ENCODE results near the gene PREX1.
A peak's percentile ranks its signal among the peaks of the same experiment; 100 is the strongest.

The PREX1 gene

DNA sequence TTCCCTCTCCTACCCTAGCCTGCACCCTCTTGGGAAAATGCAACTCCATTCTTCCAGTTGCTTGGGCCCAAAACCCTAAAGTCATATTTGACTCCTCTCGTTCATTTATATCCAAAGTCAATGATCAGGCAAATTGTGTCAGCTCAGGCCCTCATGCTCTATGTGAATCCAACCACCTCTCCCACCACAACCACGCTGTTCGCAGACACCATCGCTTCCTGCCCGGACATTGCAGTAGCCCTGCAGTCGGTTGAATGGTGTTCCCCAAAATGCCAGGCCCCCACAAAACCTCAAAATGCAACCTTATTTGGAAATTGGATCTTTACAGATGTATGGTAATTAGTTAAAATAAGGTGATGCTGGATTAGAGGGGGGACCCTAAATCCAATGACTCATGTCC is 98.3 kb downstream of the PREX1 start:
- no peak for DNase-seq

DNA sequence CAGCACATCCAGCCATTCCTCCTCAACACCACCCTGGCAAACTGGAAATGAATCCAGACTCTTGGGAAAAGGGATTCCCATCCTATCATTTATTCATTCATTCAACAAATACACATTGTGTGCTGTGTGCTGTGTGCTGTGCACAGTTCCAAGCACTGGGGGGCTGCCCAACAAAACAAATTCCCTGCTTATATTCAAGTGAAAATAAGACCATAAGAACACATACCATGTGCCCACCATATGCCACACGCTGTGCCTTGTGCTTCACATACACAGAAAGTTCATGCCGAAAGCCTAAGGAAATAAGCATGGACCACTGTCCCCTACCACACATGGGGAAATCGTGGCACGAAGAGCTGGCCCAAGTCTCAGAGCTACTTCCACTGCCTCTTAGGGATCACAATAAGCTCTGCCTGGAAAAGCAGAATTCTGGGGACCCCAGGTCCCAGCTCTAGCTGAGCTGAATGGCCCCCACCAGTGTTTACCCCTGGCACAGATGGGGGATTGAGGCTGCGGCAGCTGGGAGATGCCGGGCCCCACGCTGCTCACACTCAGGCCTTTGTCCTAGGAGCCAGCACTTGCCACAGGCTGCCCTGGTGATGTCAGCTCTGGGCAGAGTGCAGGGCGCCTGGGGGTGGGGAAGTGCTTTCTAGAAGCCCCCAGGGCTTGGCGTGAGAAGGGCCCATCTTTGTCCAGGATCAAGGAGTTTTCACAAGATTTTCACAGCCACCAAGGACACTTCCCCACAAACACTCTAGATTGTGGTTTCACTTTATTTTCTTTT is 99.6 kb downstream of the PREX1 start:
- DNase-seq = no peak

DNA sequence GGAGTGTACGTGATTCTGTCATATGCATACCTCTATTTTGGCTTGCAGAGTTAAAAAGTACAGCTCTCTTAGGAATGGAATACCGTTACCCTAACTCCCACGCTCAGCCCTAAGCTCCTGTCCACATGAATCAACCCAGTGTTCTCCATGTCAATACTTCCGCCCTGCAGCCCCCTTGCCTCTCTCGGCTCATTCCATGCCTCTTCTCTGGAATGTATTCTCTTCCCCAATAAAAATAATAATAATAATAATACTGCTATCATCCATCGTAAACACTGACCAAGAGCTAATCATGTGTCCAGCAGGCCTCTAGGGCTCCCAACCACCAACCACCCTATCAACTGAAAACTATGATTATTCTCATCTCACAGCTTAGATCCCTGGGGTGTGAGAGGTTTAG is 100.6 kb downstream of the PREX1 start:
- DNase-seq = no peak

DNA sequence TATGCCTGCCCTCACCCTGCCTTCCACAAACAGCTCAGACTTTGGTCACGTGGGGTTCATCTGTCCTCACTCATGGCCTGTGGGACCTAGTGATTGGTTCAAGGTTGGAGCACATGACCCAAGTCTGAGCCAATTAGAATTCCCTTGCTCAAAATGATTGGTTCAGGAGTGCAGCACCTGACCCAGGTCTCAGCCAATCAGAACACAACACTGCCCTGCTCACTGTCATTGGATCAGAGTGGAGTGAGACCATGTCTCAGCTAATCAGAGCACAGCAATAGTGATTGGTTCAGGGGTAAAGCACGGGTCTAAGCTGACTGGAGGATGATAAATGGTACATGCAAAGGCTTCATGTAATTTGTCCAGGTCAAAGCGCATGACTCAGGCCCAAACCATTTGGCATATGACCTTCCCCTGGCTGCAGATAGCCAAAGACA is 102.2 kb downstream of the PREX1 start:
- no peak for DNase-seq

DNA sequence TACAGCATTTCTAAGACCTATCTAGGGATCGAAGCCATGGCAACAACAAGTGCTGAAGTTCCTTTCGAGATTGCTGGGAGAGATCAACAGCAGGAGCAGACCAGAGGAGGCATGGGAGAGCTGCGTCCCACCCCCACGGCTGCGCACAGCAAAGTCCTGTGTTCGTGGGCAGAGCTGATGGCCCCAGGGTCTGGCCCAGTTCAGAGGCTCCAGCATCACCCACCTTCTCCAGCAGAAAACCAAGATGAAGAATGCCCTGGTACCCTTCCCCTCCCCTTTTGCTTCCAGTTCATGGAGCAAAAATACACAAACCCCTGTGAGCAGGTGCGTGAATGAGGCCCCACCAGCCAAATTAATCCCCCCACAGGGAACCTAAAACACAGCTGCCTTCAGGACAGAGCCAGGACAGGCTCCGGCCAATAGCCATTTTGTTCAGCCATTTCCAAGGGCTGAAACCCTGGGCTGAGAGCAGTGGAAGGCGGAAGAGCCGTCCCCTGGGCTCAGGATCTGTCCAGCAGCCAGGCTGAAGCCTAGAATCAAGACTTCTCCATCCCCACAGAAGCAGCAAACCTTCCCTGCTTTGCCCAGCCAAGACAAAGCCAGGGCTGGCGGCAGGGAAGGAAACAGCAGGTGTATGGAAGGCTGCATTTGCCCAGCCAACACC is 102.8 kb downstream of the PREX1 start:
- no peak for DNase-seq

DNA sequence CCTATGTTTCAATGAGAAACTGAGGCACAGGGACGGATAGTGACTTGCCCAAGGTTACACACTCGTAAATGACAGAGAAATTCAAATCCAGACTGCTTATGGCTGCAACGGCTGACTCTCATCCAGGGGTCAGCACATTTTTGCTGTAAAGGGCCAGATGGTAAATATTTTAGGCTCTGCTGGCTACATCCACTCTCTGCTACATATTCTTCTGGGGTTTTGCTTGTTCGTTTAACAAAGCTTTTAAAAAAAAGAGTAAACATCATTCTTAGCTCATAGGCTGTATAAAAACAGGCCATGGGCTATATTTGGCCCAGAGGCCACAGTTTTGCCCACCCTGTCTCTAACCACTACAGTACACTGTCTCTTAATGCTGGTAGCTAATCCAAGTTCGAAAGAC is 103.4 kb downstream of the PREX1 start:
- no peak for DNase-seq

DNA sequence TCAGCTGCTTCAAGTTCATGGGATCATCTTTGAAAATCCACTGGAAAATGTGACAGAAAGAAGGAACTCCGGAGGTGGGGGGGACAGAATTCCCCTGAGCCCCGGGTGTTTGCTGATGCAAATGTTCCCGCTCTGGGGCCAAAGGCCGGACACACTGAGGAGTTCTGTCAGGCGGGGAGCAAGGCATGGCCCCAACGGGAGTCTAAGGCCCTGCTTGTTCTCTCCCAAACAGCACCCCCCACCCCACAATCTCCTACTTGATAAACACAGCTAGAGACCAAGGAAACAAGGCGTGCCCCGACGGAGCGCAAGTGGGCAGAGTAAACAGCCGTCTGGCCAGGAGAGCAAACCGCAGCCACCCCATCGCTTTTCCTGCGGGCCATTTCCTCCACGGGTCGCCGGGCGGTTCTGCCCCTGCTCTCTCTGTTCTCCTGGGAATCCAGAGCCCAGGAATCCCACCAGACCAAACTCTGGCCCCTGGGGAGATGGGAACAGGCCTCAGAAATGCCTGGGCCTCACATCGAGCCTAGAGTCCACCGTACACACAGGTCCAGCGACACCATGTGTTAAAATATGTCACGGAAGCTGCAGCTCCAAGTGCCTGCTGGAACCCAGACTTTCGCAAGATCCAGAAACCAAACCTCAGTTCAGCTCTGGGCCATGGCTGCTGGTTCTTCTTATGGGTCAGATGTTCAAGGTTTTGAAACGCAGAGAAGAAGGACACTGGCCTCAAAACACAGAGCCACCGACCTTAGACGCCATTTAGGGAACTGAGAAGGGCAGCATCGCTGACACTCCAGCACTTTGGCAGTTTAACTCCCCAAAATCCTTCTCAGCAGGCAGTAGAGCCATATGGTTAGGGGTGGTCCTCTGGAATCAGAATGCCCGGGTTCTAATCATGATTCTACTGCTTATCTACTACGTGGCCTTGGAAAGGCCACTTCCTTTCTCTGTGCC is 104.2 kb downstream of the PREX1 start:
- DNase-seq = peak; percentile 46

DNA sequence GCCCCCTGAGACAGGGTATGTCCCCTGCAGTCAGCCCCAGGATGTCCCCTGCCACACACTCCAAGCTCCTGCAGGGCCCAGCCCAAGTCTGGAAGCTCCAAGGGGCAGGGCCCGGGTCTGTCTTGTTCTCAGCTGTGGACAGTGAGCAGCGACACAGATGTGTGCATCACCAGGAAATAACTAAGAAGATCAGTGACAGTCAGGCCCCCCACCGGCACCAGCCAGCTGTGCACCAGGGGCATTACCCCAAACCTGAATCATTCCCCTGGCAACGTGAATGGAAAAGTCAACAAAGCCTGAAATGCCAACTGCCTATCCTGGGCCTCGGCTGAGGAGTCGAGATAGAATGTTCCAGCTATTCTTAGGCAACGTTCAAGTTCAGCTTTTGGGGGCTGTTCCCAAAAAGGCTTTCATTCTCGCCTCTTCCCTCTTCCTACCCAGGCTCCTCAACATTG is 105.0 kb downstream of the PREX1 start:
- DNase-seq = peak; percentile 45

DNA sequence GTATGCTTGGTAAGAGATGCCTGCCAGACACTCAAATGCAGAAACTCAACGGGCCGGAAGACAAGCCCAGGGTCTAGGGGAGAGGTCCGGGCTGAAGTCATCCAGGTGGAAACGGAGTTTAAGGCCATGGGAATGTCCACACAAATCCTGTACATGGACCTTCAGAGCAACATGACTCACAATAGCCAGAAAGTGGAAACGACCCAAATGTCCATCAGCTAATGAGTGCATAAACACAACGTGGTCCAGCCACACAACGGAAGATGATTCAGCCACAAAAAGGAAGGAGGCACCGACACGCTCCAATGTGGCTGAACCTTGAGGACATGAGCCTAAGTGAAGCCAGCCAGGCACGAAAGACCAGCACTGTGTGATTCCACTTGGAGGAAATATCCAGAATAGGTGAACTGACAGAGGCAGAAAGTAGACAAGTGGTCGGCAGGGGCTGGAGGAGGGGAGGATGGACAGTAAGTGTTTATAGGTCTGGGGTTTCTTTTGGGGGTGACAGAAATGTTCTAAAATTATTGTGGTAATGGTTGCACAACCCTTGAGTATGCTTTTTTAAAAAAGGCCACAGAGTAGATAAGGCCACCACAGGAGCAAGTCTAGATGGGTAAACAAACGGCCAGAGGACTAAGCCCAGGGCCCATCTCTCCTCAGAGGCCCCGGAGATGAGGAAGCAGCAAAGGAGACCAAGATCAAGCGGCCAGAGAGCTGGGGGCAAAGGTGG is 105.6 kb downstream of the PREX1 start:
- DNase-seq = no peak

DNA sequence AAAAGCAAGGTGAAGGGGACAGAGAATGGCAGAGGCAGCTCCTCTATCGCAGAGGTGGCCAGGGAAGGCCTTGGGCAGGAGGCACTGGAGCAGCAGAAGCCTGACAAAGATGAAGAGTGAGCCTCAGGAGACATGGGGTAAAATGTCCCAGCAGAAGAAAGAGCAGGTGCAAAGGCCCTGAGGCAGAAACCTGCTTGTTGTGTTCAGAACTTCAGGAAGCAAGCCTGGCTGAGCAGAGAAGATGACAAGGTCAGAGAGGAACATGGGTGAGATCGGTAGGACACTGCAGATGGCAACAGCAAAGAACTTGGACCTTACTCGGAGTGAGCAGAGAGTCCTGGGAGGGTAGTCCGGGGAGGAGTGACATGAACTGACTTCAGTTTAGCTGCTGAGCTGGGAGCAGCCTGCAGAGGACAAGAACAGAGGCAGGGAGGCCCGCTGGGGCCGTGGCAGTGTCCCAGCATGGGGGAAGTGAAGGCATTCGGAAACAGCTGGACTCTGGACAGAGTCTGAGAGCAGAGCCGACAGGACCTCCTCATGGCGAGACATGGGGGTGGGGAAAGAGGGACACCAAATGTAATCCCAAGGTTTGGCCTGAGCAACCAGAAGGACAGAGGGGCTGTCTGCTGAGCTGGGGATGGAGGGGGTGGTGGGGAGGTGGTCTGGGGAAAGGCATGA is 106.3 kb downstream of the PREX1 start:
- DNase-seq = no peak

DNA sequence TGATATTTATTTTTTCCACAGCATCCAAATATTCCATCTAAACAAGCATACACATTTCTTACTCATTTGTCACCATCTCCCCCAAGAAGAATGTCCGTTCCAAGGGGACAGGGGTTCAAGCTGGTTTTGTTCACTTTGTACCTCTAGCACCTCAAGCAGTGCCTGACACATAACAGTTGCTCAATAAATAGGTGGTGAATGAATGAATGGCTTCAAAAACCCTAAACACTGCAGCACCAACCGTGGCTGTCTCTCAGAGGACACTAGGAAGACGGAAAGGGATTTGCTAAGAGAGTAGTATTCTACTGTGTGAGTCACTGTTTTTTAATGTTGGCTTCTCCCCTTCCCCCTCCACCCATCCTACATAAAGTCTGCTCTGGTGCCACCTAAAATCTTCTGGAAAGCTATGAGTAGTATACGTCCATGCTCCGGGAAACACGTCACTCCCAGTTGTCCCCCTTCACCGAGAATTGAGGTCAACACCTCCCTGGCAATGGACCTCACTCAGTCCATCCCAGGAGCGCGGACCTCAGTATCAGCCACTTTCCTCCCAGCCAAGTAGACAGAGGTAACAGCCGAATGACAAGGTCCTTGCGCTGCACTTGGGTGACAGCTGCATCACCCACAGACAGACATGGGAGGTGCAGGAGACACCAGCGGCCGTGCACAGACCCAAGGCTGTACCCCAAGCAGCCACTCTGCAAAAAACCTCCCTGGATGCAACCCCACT is 107.4 kb downstream of the PREX1 start:
- DNase-seq = no peak

DNA sequence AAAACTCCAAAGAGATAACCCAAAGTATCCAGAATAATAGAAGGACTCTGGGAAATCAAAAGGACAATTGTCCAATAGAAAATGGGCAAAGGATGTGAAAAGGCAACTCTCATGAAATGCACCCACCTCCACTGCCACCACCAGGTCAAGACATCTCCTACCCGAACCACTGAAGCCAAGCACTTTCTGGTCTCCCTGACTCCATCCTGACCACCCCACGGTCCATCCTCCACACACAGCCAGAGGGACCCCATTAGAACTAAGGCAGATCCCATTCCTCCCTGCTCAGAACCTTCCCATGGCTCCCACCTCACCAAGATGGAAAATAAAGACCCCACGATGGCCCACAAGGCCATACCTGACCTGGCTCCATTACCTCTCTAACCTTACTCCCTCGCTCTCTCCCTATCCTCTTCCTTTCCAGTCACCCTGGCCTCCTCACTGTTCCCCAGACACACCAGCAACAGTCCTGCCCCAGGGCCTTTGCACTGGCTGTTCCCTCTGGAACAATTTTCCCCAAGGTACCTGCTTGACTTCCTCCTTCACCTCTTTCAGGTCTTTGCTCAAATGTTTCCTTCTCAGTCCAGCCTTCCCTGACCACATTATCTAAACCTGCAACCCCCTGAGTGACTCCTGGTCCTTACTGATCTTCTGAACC is 108.1 kb downstream of the PREX1 start:
- no peak for DNase-seq

DNA sequence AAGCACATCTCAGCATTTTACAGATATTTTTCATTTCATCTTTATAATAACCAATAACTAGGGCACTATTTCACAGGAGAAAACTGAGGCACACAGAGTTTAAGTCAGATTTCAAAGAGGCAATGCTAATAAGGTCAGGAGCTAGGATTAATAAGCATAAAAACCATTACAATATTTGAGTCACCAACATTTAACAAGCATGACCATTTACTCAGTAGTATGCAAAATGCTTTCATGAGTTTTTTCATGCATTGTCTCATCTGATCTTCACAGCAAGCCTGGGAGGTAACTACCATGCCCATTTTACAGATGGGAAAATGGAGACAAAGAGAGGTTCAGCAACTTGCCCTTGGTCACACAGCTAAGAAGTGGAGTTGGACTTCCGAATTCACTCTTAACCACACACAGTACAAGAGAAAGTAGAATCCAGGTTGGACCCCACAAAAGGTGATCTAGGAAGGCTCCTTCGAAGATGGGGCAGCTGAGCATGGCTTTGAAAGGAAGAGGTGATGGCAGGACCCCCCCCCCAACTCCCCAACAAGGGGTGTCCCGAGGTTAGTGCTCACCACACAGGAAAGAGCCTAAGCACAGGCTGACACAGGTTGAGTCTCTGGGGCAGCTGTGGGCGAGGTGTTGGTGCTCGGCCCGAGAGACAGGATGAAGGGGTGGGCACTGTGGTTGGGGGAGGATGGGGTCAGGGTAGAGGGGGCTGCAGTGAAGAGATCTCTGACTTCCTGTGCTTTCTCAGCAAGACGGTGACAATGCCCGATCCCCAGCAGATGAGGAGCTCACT is 108.8 kb downstream of the PREX1 start:
- DNase-seq = no peak

DNA sequence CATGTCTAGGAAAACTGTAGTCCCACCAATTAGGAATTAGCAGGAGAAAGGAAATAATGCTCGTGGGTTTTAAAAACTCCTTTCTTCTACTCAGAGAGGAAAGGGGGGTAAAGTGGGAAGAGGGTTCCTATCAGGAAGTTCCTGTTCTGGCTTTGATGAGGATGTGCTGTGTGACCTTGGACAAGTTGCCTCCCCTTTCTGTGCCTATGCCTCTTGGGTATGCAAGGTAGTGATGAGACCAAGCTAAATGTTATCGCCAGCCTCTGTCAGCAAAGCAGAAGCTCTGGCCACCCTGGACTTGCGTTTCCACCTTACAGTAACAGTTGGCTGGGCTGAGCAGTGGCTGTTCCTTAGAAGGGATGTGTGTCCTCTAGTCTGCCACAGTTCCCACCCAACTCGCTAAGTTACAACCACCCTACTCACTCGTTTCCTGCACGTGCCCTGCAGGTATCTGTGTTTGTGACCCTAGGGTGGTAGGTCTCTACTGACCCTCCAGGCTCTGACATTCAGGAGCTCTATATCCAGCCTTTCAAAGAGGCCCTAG is 110.0 kb downstream of the PREX1 start:
- no peak for DNase-seq

DNA sequence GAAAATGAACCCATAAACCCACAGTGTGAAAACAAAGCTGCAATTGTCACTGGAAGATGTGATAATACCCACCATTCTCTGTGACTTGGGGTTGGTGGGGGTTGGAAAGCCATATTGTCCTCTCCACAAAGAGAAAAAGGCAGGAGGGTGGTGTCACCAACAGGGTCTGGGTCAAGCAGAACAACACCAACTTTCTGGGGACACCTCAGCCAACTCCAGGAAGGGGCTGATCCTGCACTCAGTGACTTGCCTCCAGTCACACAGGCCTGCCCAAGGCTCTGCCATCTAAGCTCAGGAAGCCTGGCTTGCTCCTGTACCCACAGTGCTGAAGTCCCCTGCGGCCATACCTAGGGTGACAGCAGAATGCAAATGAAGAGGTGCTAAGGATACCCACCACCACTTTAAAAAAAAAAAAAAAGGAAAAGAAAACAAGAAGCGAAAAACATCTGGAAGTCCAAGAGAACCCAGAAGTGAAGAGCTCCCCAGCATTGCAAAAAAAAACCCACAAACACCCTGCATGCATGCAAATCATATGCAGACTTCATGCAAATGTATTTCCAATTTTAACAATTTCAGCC is 110.6 kb downstream of the PREX1 start:
- DNase-seq = no peak

DNA sequence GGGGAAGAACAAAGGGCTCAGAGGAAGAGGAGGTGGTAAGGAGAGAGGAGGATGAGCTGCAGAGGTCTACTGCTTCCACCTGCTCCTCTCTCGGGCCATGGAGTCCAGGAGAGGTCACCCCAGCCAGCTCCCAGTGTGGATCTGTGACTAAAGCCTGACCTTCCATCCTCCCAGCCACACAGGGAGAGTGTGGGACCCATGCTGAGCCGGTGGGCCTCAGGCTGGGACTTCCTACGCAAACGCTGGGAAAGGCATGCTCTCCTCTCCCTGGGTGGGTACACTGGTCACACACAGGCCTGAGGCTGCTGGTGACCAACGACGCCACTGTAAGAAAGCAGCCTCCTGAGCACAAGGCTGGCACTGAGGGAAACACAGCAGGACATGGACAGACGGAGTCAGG is 111.3 kb downstream of the PREX1 start:
- no peak for DNase-seq

DNA sequence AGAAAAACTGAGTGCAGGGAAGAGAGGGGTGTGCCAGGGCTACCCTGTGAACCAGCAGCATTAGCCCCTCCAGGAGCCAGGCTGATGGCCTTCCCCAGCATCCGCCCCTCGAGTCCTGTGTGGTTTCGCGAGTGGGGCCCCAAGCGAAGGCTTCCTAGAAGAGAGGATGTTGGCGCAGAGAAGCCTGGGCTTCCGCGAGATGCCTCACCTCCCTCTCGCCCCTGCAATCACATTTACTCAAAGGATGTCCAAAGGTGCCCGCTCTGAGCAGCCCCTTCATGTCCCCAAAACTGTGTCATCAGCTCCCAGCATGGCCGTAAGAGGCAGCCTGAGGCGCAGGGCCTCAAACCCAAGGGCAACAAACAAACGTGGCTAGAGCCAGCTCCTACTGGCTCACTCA is 111.7 kb downstream of the PREX1 start:
- no peak for DNase-seq

DNA sequence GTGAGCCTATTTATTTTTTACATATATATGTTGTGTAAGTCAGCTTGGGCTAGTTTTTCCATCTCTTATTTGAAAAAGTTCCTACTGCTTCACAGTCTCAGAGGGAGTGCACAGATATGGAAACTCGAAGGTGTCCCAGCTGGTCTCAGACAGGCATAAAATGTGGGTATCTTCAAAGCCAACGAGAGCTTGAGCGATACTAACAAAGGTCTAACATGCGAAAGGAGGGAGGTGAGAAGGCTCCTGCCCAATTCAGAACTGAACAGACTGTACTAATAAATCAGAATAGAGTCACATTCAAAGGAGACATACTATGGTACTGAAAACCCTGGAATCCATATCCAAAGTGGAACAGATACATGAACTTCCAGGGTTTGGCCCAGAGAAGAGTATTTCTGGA is 113.0 kb downstream of the PREX1 start:
- no peak for DNase-seq
